Psoas muscle (tissue), 8 donors: Measurements from ENCODE around the gene BOLA3. TPM values are rescaled to one million over a fixed set of nuclear protein-coding genes. Genes with fewer than 3 reads are reported as not detected.

ENCODE experiments used
- ATAC-seq, 4 donors: fragments of 200-7000 bp; cut with Tn5 transposase; one replicate each; pipeline ENCODE4 v1.9.1; 2020; ENCODE audit warnings: moderate library complexity in 3 of 4, mild to moderate bottlenecking in 2 of 4
- DNase-seq, 2 donors: peaks; one replicate each; pipeline ENCODE4 v3.0.0-alpha.2; 2020
- H3K27ac ChIP-seq: fragments of 200-600 bp; one replicate; pipeline ENCODE4 v1.8.0; 2022
- H3K27me3 ChIP-seq, 3 donors: fragments of 200-600 bp in 1 of 3; one replicate each; pipeline versions ENCODE4 v1.6.1 to v1.8.0; 2013 to 2022; ENCODE audit warnings: low read length in 2 of 3, mild to moderate bottlenecking in 2 of 3, moderate library complexity in 1 of 3; ENCODE audit not compliant: insufficient read depth in 3 of 3
- H3K36me3 ChIP-seq, 2 donors: fragments of 200-600 bp in 1 of 2; one replicate each; pipeline versions ENCODE4 v1.6.1 to v1.8.0; 2013 to 2022; ENCODE audit warnings: low read depth in 1 of 2, mild to moderate bottlenecking in 1 of 2, moderate library complexity in 1 of 2; ENCODE audit not compliant: insufficient read depth in 1 of 2
- H3K4me1 ChIP-seq: fragments of 200-600 bp; one replicate; pipeline ENCODE4 v1.8.0; 2022
- H3K4me3 ChIP-seq: fragments of 200-600 bp; one replicate; pipeline ENCODE4 v1.8.0; 2022; ENCODE audit warnings: mild to moderate bottlenecking
- H3K9me3 ChIP-seq: fragments of 200-600 bp; one replicate; pipeline ENCODE4 v1.8.0; 2022
- CTCF ChIP-seq: fragments of 200-600 bp; IDR thresholded peaks from one replicate; pipeline ENCODE4 v1.8.0; 2022; ENCODE audit warnings: antibody characterized with exemption
- WGBS, 3 donors: extraction: QIAGEN DNeasy Blood & Tissue Kit; methylation state at CpG; one replicate each; pipeline versions ENCODE4 v1.1.6 to v1.1.7; 2013; 5-methylcytosine and 5-hydroxymethylcytosine counted together
- intact Hi-C, 2 donors: fragments of 100-400 bp; cut with DNase I; formaldehyde crosslinking; loops; one replicate each; pipeline versions ENCODE4 v1.11.0 to v1.14.2; 2022
- polyA plus RNA-seq, 3 donors: library from polyadenylated mRNA; stranded (reverse); fragments of 200-250 nt; gene quantifications; one replicate each; pipeline ENCODE4 v1.2.3, GENCODE V29; 2013
- total RNA-seq, 4 donors: library from RNA; stranded (reverse); fragmentation: NEBNext Ultra II Directional in 2 of 4; extraction: Animal tissue kit (Norgen Biotek cat#: 25700) in 2 of 4; gene quantifications; one replicate each; pipeline versions ENCODE4 v1.2.1 to v1.2.4, GENCODE V29; 2021 to 2023
- donor health status: healthy with polysubstance abuse.
- donor health status: DM: no; HTN: no; CAD: no; lungs with moderate emphysema.
- donor health status: Bipolar disorder and iron deficiency.
- donor health status: healthy.
- donor health status: DM: yes; HTN: yes; CAD: no.
- donor health status: DM: no; HTN: no; CAD: no.
- donor health status: DM: no; HTN: no; CAD: no.
- donor health status: DM: yes; HTN: yes; CAD: no.

Gene BOLA3
- total and polyA plus RNA-seq, 7 donors, result 47.7 to 117 (median 65.9) TPM

GRCh38 chr2:74099271-74099670 lies 48.4 kb downstream of the BOLA3 start:
- no peak overlapping the region for H3K4me3 ChIP-seq
- peaks cover 2 to 39% of the 10 kb centered on the region in 2 donors for H3K36me3 ChIP-seq
- no peaks in the 10 kb centered on the region for H3K4me1 ChIP-seq
- no peaks in the 10 kb centered on the region for H3K27me3 ChIP-seq
- intact Hi-C loops, result no loop called here
- H3K9me3 ChIP-seq, result no peaks in the 10 kb centered on the region
- no peak for TF ChIP-seq CTCF
- DNase-seq (no peak), ATAC-seq (no peak)
- 93 to 95% (median 94%) methylated on average over 20 of the region's 20 CpGs for WGBS, 3 donors
- no peak overlapping the region for H3K27ac ChIP-seq

- TF ChIP-seq CTCF, result no peak
- Histone ChIP-seq H3K4me3 (no peak overlapping the region), H3K9me3 (no peaks in the 10 kb centered on the region), H3K27me3 (no peaks in the 10 kb centered on the region), H3K36me3 (peaks cover 2 to 56% of the 10 kb centered on the region in 2 donors), H3K27ac (no peak overlapping the region), H3K4me1 (no peaks in the 10 kb centered on the region)
- intact Hi-C loops, result no loop called here
- DNase-seq (no peak), ATAC-seq (no peak)
- 90 to 91% (median 90%) methylated on average over 6 of the region's 6 CpGs for WGBS, 3 donors
Observed at GRCh38 chr2:74097574-74097973, 50.1 kb downstream of the BOLA3 start.

GRCh38 chr2:74096052-74096451 lies 51.7 kb downstream of the BOLA3 start:
- H3K4me3 ChIP-seq, result no peak overlapping the region
- intact Hi-C loops, result no loop called here
- no peak for DNase-seq
- H3K4me1 ChIP-seq, result no peaks in the 10 kb centered on the region
- TF ChIP-seq CTCF, result no peak
- peaks cover 2 to 57% of the 10 kb centered on the region in 2 donors for H3K36me3 ChIP-seq
- ATAC-seq, result no peak
- WGBS, 3 donors, result 87 to 97% (median 91%) methylated on average over 2 of the region's 2 CpGs
- no peaks in the 10 kb centered on the region for H3K9me3 ChIP-seq
- no peaks in the 10 kb centered on the region for H3K27me3 ChIP-seq
- no peak overlapping the region for H3K27ac ChIP-seq

GRCh38 chr2:74095632-74096031 lies 52.1 kb downstream of the BOLA3 start:
- 88 to 94% (median 89%) methylated on average over 3 of the region's 3 CpGs for WGBS, 3 donors
- ATAC-seq (no peak), DNase-seq (no peak)
- no peak for TF ChIP-seq CTCF
- H3K27ac ChIP-seq, result no peak overlapping the region
- H3K4me3 ChIP-seq, result no peak overlapping the region
- H3K4me1 ChIP-seq, result no peaks in the 10 kb centered on the region
- intact Hi-C loops, result no loop called here
- no peaks in the 10 kb centered on the region for H3K27me3 ChIP-seq
- peaks cover under 1 to 57% of the 10 kb centered on the region in 2 donors for H3K36me3 ChIP-seq
- no peaks in the 10 kb centered on the region for H3K9me3 ChIP-seq

GRCh38 chr2:74094291-74094690 lies 53.4 kb downstream of the BOLA3 start:
- DNase-seq, result no peak
- no peaks in the 10 kb centered on the region for H3K27me3 ChIP-seq
- no peak overlapping the region for H3K27ac ChIP-seq
- no peaks in the 10 kb centered on the region for H3K9me3 ChIP-seq
- H3K36me3 ChIP-seq, result peaks cover 0 to 57% of the 10 kb centered on the region in 2 donors
- H3K4me3 ChIP-seq, result no peak overlapping the region
- no peak for TF ChIP-seq CTCF
- no peak for ATAC-seq
- 88 to 93% (median 92%) methylated on average over 7 of the region's 7 CpGs for WGBS, 3 donors
- intact Hi-C loops, result no loop called here
- H3K4me1 ChIP-seq, result no peaks in the 10 kb centered on the region
